ENCODE data around the gene ACSF3.

Gene ACSF3

DNA sequence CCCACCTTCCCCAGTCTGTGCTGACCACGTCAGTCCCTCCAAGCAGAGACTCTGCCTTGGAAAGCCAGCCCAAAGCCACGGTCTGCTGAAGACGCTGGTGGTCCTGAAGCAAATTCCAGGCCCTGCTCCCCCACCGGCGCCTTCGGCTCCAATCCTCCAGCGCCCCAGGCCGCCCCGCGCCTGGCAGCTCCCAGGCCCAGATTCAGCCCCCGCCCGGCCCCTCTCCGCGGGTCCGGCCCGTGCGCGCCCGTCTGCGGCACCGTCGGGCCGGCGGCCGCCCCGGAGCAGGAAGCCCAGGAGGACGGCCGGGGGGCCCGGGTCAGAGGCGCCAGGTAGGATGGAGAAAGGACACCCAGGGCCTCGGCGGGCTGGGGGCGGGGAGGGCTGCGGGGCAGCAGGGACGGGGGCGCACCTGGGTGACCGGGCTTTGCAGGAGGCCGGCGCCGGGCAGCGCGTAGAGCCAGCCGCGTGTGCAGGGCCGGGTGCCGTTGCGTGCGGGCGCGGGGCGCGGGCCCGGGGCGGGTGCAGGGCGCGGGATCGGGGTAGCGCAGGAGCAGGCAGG, 107.3 kb downstream of the ACSF3 start:
- TF ChIP-seq ZNF565 (CRISPR knock-in tag; conservative IDR thresholded peaks at IDR 0.05; ENCODE audit: low read depth) (no peak), ZNF8 (CRISPR knock-in tag; IDR thresholded peaks at IDR 0.05) (no peak), RARB (CRISPR knock-in tag; IDR thresholded peaks at IDR 0.05) (no peak), ESRRG (CRISPR knock-in tag; IDR thresholded peaks at IDR 0.05) (no peak), ZC3H10 (CRISPR knock-in tag; IDR thresholded peaks at IDR 0.05) (no peak)
- TF ChIP-seq, protein P1, sequence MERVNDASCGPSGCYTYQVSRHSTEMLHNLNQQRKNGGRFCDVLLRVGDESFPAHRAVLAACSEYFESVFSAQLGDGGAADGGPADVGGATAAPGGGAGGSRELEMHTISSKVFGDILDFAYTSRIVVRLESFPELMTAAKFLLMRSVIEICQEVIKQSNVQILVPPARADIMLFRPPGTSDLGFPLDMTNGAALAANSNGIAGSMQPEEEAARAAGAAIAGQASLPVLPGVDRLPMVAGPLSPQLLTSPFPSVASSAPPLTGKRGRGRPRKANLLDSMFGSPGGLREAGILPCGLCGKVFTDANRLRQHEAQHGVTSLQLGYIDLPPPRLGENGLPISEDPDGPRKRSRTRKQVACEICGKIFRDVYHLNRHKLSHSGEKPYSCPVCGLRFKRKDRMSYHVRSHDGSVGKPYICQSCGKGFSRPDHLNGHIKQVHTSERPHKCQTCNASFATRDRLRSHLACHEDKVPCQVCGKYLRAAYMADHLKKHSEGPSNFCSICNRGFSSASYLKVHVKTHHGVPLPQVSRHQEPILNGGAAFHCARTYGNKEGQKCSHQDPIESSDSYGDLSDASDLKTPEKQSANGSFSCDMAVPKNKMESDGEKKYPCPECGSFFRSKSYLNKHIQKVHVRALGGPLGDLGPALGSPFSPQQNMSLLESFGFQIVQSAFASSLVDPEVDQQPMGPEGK (CRISPR knock-in tag; IDR thresholded peaks at IDR 0.05; ENCODE audit: borderline replicate concordance), result no peak
- TF ChIP-seq, protein P2, sequence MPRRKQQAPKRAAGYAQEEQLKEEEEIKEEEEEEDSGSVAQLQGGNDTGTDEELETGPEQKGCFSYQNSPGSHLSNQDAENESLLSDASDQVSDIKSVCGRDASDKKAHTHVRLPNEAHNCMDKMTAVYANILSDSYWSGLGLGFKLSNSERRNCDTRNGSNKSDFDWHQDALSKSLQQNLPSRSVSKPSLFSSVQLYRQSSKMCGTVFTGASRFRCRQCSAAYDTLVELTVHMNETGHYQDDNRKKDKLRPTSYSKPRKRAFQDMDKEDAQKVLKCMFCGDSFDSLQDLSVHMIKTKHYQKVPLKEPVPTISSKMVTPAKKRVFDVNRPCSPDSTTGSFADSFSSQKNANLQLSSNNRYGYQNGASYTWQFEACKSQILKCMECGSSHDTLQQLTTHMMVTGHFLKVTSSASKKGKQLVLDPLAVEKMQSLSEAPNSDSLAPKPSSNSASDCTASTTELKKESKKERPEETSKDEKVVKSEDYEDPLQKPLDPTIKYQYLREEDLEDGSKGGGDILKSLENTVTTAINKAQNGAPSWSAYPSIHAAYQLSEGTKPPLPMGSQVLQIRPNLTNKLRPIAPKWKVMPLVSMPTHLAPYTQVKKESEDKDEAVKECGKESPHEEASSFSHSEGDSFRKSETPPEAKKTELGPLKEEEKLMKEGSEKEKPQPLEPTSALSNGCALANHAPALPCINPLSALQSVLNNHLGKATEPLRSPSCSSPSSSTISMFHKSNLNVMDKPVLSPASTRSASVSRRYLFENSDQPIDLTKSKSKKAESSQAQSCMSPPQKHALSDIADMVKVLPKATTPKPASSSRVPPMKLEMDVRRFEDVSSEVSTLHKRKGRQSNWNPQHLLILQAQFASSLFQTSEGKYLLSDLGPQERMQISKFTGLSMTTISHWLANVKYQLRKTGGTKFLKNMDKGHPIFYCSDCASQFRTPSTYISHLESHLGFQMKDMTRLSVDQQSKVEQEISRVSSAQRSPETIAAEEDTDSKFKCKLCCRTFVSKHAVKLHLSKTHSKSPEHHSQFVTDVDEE (CRISPR knock-in tag; IDR thresholded peaks at IDR 0.05), result no peak
- no peak for ATAC-seq

DNA sequence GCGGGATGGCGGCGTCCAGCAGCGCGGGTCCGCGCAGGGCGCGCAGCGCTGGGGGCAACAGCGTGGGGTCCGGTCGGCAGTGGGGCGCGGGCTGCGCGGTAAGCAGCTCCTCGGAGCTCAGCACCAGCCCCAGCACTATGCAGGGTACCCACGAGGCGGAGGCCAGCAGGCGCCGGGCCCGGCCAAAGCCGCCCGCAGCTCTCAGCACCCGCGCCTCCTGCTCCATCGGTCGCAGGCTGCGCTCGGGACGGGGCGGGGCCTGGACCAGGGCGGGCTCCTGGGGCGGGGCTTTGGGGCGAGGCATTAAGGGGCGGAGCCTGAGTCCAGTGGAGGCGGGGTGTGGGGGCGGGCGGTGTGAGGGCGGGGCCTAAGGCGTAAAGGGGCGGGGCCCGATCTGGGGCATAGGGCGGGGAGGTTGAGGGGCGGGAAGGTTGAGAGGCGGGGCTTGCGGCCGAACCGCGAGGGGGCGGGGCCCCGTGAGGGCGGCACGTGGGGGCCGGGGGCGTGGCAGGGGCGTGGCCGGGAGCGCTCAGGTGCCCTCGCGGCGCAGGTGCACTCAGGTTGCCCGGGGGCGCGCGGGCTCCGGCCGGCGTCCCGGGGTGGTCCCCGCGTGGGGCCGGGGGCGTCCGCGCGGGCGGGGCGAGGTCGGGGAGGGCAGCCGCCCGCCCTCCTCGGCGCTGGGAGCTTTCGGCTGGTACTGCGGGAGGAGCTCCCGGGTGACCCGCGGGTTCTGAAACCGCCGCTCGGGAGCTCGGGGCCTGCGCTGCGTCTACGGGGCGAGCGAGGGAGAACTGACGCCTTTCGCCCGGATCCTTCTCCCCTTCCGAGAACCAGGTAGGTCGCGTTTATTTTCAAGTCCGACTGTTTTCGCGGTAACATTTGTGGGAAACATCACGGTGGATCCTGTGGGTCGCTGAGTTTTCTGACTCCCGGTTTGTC, 108.1 kb downstream of the ACSF3 start:
- TF ChIP-seq, protein P3, sequence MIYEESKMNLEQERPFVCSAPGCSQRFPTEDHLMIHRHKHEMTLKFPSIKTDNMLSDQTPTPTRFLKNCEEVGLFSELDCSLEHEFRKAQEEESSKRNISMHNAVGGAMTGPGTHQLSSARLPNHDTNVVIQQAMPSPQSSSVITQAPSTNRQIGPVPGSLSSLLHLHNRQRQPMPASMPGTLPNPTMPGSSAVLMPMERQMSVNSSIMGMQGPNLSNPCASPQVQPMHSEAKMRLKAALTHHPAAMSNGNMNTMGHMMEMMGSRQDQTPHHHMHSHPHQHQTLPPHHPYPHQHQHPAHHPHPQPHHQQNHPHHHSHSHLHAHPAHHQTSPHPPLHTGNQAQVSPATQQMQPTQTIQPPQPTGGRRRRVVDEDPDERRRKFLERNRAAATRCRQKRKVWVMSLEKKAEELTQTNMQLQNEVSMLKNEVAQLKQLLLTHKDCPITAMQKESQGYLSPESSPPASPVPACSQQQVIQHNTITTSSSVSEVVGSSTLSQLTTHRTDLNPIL (CRISPR knock-in tag; IDR thresholded peaks at IDR 0.05; ENCODE audit: low read depth), result no peak
- no peak for TF ChIP-seq ZFP30 (CRISPR knock-in tag; IDR thresholded peaks at IDR 0.05)
- no peak for TF ChIP-seq ISL1 (CRISPR knock-in tag; IDR thresholded peaks at IDR 0.05)
- no peak for TF ChIP-seq OSR1 (CRISPR knock-in tag; IDR thresholded peaks at IDR 0.05)
- no peak for TF ChIP-seq ZC3H10 (CRISPR knock-in tag; IDR thresholded peaks at IDR 0.05)
- TF ChIP-seq, protein P2 (CRISPR knock-in tag; IDR thresholded peaks at IDR 0.05), result no peak
- TF ChIP-seq BACH2 (CRISPR knock-in tag; IDR thresholded peaks at IDR 0.05; ENCODE audit: borderline replicate concordance), result no peak
- no peak for TF ChIP-seq ARNTL (CRISPR knock-in tag; IDR thresholded peaks at IDR 0.05; ENCODE audit: borderline replicate concordance, low read depth)
- TF ChIP-seq CSDC2 (CRISPR knock-in tag; IDR thresholded peaks at IDR 0.05), result no peak
- no peak for TF ChIP-seq SNAI2 (CRISPR knock-in tag; IDR thresholded peaks at IDR 0.05)
- TF ChIP-seq GLIS3 (CRISPR knock-in tag; IDR thresholded peaks at IDR 0.05), result no peak
- TF ChIP-seq, protein P4, sequence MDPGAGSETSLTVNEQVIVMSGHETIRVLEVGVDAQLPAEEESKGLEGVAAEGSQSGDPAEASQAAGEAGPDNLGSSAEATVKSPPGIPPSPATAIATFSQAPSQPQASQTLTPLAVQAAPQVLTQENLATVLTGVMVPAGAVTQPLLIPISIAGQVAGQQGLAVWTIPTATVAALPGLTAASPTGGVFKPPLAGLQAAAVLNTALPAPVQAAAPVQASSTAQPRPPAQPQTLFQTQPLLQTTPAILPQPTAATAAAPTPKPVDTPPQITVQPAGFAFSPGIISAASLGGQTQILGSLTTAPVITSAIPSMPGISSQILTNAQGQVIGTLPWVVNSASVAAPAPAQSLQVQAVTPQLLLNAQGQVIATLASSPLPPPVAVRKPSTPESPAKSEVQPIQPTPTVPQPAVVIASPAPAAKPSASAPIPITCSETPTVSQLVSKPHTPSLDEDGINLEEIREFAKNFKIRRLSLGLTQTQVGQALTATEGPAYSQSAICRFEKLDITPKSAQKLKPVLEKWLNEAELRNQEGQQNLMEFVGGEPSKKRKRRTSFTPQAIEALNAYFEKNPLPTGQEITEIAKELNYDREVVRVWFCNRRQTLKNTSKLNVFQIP (CRISPR knock-in tag; IDR thresholded peaks at IDR 0.05; ENCODE audit: borderline replicate concordance, low read depth), result no peak
- TF ChIP-seq, protein P1 (CRISPR knock-in tag; IDR thresholded peaks at IDR 0.05; ENCODE audit: borderline replicate concordance), result no peak
- no peak for TF ChIP-seq ZNF70 (CRISPR knock-in tag; IDR thresholded peaks at IDR 0.05)
- TF ChIP-seq RARB (CRISPR knock-in tag; IDR thresholded peaks at IDR 0.05), result no peak
- TF ChIP-seq ZFP3 (CRISPR knock-in tag; IDR thresholded peaks at IDR 0.05), result no peak
- ATAC-seq, result peak; percentile 77

All from SK-N-SH treated with all-trans-retinoic acid at 6 μM for 48 hours (cell line).